Dermis blood vessel endothelial cell (primary cell): ENCODE data around the gene CIPC. TPM values are rescaled to one million over a fixed set of nuclear protein-coding genes. Genes with fewer than 3 reads are reported as not detected.
A peak's percentile ranks its signal among the peaks of the same experiment; 100 is the strongest.

Source experiments
- DNase-seq: peaks from one replicate; pipeline ENCODE4 v3.0.0; 2010
- total RNA-seq: library from RNA; depleted of rRNA; stranded (reverse); fragments of >200 nt; gene quantifications from 2 replicates; pipeline ENCODE4 v1.2.3, GENCODE V29; 2014

Gene CIPC
- total RNA-seq, 1 donor from 2014 or later = 14.1 TPM

DNA sequence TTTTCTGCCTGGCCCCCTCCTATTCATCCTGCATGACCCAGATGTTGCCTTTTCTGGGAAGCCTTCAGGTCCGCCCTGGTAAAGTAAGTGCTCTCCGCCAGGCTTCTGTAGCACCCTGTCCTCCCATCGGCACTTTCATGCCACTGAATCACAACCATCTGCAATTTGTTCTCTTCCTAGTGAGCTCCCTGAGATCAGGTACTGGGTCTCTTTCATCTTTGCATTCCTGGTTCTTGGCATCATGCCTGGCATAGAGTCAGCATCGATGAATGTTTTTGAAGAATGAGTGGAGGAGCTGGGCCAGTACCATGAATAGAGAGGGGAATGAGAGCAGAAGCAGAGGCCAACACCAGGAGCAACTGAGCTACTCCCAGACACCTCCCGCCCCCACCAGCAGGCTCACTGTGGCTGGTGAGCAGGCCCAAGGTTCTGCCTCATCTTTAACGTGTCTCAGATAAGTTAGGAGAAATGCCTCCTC is 30.4 kb downstream of the CIPC start:
- no peak for DNase-seq

DNA sequence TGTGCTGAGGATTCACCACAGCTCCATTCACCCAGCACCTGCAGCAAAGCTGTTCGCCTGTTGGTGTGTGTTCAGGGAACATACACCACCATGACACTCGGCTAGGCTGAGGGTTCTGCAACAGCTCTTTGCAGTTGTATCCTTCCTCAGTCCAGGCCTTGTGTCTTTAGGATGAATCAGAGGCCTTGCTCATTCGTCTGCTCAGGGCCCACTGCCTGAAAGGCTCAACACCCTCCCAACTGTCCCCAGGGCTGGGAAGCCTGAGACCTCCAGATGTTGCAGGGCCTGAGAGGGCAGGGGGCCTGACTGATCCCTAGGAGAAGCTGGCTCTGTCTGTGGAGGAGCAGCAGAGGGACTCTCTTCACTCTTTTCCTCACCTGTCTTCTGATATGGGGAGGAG is 32.3 kb downstream of the CIPC start:
- no peak for DNase-seq

DNA sequence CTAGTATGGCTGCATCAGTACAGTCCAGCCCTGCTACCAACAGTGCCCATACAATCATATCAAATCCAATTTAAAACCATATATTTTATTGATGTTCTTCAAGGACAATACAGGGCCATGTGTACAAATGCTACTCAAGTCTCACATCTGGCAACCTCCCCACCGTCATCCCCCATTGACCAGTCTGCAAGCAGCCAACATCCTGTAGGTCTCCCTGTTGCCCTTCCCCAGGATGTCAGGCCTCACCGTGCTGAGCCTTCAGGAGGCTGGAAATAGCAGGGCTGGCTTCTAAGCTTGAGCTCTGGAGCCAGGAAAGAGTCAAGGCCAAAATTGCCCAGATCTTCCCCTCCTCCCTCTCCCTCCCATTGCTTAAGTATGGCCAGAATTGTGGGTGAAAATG is 33.1 kb downstream of the CIPC start:
- DNase-seq = no peak

DNA sequence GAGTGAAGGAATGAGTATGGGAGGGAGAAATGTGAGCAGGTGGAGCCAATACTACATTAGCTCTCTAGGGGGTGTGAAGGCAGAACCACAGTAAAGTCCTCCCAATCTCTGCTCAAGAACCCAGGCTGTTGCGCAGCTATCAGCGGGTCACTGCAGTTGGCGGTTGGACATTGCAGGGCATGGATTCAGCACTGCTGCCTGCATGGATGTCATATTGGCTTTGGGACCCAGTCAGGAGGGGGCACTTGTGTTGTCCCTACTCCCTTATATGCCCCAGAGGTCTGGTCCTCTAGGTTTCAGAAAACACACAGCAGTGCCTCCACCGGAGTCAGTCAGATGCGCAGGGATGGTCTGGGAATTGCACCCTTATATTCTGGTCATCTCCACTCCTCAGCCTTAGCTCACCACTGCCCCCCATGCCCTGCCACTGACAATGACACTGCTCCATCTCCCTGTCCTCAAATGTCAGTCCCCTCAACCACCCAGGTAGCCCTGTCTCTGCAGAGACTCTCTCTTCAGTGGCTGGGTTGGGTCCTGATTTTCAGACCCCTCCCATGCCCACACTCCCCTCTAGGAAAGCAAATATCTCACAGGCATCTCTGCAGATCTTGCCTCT is 33.9 kb downstream of the CIPC start:
- no peak for DNase-seq

DNA sequence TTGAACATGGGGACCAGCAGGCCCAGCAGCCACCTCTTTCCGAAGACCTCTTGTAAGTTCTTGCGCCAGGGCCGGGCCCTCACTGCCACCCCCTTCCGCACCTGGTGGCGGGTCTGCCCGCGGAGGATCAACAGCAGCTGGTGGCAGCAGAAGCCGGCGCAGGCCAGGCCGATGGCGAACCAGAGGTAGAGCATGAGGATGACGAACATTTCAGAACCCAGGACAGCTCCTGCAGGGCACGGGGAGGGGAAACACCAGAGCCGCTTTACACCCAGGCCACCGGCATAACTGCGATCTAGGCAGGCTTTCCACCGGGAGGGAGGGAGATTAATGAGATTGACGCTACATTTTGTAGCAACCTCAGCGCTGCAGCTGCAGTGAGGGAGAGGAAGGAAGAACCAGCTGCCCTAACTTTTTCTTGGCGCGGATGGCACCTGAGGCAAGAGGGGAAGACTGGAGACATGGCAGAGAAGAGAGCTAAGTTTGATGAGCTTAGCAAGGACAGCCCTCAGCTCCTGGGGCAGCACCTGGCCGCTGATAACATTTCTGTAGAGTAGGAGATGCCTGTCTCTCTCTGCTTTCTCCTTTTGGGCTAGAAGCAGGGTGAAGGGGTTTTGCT is 35.8 kb downstream of the CIPC start:
- peak; percentile 82 for DNase-seq

DNA sequence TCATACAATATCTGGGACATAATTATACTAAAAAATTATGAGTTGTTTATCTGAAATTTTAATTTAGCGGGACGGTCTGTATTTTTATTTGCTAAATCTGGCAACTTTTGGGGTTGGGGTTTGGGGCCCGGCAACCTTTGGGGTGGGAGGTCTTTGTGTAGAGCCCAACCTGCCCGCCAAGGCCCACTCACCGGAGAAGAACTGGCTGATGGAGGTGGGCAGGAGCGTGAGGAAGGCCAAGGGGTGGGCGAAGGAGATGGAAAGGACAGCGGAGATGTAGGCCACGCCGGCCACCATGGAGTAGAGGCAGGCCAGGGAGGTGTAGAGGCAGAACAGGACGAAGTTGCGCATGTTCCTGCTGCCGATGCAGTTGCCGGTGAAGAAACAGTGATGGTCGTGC is 41.0 kb downstream of the CIPC start:
- no peak for DNase-seq

DNA sequence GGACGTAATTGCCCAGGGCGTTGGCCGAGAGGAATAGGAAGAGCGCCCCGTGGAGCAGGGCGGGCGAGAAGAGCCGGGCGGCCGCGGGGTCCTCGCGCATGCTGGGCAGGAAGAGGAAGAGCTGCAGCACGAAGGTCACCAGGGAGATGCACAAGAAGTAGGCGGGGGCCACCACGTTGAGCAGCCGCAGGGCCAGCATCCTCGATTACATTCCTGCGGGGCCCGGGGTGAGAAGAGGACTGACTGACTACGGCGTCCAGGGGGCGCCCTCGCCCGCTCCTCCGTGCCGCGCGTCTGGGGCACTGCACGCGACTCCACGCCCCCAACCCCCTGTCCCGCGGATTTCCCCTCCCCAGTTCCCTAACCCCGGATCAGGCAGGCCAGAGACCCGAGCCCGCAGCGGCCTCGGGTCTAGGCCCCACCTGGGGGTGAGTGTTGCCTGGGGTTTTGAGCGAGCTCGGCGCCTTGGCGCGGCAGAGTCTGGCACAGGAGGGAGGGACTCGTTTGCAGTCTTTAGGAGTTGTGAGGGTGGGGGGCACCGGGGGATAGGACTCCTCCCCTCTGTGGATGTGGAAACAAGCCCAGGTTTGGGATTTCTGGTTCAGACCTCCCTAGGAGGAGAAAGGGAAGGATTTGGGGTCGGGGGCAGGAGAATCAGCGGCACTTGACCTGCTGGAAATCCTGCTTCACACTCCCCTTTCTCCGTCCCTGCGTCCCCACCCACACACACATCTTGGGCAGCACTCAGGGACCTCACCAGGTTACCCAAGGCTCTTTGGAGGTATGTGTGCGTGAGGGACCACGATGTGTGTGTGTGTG is 41.7 kb downstream of the CIPC start:
- peak; percentile 59 for DNase-seq

DNA sequence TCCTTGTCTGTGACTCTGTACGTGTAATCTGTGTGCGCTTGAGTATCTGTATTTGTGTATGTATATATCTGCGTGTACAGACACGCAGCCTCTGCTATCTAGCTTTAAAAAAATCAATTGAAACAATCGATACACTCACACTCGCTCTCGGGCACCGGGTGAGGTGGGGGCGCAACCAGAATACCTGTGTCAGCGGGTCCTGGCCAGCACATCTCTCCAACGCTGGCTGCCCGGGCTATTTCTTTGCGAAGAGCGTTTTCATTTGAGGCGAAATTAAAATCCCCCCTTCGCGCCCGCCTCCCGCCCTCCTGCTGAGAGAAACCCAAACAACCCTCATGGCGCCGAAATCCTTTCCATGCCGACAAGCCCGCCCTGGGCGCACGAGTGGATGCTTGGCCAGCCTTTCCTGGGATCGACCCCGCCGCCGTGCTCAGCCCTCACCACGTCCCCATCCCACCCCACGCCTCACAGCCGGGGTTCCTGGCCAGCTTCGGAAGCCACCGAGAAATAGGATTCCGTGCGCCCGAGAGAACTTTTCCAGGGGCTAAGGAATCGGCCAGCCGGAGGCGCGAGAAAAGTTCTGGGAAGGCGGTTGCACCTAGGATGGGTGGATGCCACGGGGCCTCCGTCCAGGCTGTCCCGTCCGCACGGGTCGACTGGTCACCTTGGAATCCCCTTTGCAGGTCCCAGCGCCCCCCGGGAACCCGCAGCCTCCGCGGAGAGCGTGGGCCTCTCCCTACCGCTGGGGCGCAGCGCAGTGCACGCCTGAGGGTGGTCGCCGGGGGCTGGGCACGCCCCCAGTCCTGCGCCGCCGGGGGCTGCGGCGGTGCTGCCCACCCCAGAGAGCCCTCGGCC is 42.5 kb downstream of the CIPC start:
- no peak for DNase-seq

DNA sequence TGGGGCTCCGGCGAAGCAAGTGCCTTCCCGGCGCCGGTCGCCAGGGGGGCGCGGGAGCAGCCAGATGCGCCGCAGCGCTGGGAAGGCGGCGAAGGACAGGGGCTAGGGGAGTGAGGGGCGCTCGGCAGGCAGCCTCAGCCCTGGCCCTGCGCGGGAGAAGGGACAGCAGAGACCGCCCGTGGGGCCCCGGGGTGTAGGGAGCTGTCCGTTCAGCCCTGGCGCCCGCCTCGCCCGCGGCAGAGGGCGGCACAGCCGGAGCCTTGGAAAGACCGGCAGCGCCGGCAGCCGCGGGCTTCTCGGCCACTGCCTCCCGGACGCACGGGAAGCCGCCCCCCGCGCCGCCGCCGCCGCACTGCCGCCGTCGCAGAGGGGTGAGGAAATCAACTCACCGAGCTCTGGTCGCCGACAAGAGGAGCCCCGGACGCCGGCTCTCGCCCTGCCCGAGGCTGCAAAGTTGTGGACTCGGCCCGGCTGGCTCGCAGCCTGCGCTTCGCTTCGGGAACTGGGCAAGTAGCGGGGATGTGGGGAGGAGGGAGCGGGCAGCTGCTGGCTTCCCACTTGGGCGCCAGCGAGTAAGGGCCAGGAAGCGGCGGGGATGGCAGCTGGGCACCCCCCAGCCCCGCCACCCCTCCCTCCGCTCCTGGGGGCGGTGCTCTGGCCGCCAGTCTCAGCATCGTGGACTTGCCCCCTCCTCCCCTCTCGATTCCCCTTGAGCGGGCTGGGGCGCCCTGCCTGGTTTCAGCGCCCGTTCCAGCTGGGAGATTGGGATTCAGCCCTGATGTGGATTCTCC is 43.4 kb downstream of the CIPC start, which contains the start of gene ZDHHC22:
ZDHHC22 (minus strand) TSS at position 578 of the 791 bp plus-strand sequence. CDS start 2,053 bp downstream, outside the sequence.
- DNase-seq = peak; percentile 64

DNA sequence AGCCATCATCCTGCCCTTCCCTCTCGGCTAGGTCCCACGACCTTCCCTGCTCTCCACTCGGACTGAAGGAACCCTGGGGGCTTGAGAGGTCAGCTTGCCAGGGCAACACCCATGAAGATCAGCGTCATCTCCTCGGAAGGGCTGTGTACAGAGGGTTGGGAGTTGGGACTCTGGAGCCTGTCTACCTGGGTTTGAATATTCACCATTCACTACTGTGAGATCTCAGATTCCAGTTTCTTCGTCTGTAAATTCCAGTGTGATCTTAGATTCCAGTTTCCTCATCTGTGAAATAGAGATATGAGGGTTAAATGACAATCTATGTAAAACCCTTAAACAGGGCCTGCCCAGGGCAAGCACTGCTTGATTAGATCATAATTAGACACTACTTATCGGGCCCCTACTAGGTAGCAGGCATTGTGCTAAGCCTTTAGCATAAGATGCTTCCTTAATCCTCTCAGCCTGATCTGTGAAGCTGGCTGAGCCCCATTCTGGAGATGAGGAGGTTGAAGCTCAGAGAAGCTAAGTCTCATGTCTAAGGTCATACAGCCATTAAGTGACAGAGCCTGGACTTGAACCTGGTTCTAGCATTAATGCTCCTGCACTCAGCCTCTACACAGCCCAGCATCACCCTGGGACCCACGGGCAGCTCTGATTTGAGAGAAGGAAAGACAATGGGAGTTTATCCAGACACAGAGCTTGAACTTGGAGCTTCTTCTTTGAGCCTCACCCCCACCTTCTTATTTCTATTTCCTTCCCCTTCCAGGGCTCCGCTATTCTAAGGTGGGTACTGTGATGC is 44.1 kb downstream of the CIPC start:
- DNase-seq = no peak

DNA sequence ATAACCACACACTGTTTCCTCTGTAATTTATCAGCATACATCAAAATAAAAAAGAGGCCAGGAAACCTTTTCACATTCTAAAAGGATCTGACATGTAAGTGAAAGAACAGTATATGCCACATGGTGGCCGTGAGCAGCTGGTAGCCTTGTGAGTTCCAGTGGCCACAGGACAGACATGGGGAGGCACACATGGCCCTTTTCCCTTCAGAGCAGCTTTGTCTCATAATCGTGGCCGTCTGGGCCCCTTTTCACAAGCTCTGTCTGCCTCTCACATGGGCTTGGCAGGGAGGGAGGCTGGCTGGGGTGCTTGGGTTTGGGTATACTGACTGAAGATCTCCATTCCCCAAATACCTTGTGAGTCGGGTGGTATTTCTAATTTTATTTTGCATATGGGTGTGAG is 45.0 kb downstream of the CIPC start:
- DNase-seq = no peak

DNA sequence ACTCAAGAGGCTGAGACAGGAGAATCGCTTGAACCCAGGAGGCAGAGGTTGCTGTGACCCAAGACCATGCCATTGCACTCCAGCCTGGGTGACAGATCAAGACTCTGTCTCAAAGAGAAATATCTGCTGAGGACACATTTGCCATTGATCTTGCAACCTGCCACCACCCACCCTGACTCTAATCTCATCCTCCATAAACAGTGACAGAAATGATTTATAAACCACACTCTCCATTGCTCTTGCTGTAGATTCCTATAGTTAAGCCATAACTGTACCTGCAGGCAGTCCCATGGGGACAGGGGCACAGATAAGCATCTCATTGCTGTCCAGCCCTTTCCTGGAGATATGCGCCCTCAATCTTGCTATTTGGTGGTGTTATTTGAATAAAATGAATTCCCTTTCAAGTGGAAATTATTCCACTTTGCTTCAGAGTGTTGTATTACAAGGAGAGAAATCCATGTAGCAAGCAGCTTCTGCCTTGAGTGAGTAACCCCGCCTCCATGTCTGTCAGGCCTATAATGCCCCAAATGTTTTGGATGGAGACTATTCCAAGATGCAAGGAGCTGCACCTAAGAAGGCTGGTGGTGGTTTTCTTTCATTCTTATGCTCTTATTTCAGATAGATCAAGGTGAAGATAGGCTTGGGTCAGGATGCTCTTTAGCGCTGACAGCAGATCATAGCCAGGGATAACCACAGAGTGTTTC is 46.5 kb downstream of the CIPC start:
- DNase-seq = no peak

DNA sequence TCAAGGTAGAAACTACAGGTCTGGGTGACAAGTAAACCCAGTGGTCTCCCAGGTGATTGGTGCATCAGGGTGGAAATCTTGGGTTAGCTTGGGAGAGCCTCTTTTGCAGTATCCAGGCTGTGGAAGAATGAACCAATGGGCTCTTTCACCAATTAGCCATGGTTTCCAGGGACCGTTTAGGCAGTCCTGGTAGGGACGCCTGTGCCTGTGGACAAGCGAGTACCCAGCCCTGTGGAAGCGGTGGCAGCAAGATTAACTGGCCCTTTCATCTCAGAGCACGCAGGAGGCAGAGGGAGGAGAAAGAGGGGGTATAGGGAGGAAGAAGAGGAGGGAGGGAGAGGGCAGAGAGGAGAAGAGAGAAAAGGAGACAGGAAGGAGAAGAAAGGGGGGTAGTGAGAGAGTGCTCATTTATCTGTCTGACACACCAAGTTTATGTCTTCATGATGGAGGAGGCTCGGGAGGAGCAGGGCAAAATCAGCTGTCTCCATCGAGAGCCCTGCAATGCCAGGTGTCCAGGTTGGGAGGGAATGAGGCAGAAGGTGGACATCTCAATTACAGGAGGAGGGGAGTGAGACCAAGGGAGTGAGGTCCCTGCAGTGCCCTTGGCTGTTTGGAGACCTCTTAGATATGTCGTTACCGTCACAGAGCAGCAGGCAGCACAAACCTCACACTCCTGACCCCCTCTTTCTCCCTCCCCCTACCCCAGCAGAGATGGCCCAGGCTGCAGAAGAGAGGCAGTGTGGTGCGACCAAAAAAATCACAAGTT is 48.1 kb downstream of the CIPC start:
- DNase-seq = no peak

DNA sequence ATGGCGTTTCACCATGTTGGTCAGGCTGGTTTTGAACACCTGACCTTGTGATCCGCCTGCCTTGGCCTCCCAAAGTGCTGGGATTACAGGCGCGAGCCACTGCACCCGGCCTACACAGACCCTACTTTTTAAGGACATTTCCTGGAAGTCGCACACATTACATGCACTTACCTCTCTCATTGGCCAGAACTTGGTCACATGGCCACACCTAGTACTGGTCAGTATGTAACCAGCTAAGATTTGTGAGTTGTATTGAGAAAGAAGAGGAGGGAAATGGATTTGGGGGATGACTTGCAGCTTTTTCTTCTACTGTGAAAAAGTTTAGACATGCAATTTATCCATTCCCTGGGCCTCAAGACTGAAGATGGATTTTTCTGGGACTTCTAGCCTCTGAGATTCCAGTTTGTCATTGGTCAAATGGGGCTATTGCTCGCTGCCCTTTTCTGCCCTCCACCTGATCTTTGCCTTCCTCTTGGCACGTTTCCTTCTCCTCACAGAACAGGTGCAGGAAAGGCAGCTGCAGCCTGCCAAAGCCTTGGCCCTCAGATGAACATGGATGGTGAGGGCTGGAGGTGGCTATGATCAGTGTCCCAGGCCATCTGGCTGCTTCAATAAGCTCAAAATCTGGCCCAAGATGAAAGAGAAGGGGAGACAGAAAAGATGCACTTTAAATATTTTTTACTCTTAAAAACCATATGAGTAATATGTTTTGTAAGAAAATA is 50.6 kb downstream of the CIPC start:
- no peak for DNase-seq

DNA sequence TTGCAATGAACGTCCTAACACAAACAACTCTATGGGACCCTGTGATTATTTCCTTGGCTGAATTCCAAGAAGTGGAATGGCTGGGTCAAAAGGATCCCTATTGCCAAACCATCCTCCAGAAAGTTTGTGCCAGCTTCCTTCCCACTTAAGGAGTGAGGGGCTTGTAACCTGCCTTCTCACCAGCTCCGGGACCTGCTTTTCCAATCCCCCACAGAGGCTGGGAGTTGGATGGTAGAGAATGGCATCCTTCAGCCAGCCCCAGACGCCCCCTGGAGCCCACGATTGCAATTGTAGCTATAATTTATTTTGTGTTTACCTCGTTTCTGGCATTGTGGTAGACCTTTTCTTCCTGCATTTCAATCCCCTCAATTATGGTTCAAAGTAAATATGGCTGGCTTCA is 53.2 kb downstream of the CIPC start:
- DNase-seq = peak; percentile 50

DNA sequence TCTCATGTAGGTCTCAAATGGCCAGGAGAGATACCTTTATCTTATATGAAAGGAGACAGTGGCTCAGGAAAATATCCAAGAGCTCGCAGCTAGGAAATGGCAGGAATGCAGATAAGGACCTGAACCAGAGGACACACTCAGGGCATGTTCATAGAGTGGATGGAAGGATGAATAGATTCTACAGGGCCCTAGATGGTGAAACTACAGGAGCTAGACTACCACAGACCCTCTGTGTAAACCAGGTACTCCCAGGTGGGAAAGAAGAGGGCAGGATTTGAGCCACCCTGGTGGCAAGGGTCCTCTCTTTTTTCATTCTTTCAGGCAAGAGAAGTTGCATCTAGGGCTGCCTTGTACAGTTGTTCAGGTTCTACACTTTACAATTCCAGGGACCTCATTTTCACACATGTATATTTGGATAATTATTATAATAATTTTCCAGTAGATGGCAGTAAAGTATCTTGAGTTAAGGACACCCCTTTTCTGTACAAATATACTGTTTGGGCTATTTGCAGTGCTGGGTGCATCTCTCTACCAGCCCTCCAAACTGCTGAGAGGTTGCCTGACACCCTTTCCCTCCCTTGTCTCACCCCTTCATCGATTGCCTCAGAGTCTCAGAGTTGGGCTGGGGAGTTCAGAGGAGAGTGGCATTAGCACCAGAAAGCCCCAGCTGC is 54.0 kb downstream of the CIPC start:
- peak; percentile 32 for DNase-seq

DNA sequence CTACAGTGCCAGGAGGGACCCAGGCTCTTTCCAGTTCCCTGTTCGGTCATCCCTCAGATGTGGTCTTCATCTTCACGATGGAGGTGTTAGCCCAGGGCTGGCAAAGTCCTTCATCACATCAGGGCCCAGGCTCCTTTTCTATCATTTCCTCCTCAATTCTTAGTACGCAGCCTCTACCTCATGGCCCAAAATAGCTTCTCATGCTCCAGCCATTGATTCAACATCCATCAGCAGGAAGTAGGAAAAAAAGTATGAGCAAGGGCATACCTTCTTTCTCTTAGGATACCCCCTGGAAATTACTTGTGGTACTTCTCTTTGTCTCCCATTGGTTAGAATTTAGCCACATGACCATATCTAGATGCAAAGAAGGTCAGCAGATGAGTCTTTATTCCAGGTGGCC is 55.7 kb downstream of the CIPC start:
- no peak for DNase-seq

DNA sequence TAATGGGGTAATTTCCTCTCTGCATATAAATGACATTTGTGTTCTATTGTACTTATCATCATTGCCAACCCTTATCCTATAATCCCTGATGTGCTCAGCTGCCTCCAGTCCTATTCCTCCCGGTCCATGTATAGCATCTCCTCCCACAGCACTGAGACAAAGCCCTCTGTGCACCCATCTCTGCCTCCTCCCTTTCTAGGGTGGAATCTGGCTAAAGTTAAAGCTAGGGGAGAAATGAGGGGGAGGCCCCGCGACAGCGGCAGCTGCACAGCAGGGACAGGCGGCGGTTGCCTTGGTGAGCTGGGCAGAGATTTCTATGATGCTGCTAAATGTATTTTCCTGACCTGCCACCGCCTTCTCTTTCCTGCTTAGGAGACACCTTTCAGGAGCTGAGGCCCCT is 56.4 kb downstream of the CIPC start:
- DNase-seq = no peak
